Heart right ventricle (tissue), 16 donors: ENCODE measurements around the gene RAD9A. TPM values are rescaled to one million over a fixed set of nuclear protein-coding genes. Genes with fewer than 3 reads are reported as not detected.
A peak's percentile ranks its signal among the peaks of the same experiment; 100 is the strongest.

Experiments used
- ATAC-seq, 8 donors: fragments of 200-7000 bp; cut with Tn5 transposase; one replicate each; pipeline ENCODE4 v1.9.1; 2020; ENCODE audit warnings: mild to moderate bottlenecking in 8 of 8, moderate library complexity in 8 of 8, moderate number of reproducible peaks in 1 of 8
- DNase-seq, 2 donors: peaks; one replicate each; pipeline ENCODE4 v3.0.0-alpha.2; 2020
- H3K27ac ChIP-seq, 10 donors: fragments of 200-600 bp; sonication (generic) in 2 of 10; one replicate each; pipeline versions ENCODE4 v1.5.0 to v1.8.0; 2020 to 2022; ENCODE audit warnings: mild to moderate bottlenecking in 3 of 10
- H3K27me3 ChIP-seq, 7 donors: fragments of 200-600 bp; one replicate each; pipeline ENCODE4 v1.8.0; 2021 to 2022; ENCODE audit warnings: mild to moderate bottlenecking in 2 of 7
- H3K36me3 ChIP-seq, 9 donors: fragments of 200-600 bp; sonication (generic) in 1 of 9; one replicate each; pipeline versions ENCODE4 v1.5.0 to v1.8.0; 2020 to 2022; ENCODE audit warnings: mild to moderate bottlenecking in 2 of 9
- H3K4me1 ChIP-seq, 9 donors: fragments of 200-600 bp; sonication (generic) in 1 of 9; one replicate each; pipeline versions ENCODE4 v1.5.0 to v1.8.0; 2020 to 2022; ENCODE audit warnings: mild to moderate bottlenecking in 4 of 9
- H3K4me3 ChIP-seq, 10 donors: fragments of 200-600 bp; sonication (generic) in 2 of 10; one replicate each; pipeline versions ENCODE4 v1.5.0 to v1.8.0; 2020 to 2022; ENCODE audit warnings: mild to moderate bottlenecking in 7 of 10, moderate library complexity in 2 of 10
- H3K9me3 ChIP-seq, 11 donors: fragments of 200-600 bp in 10 of 11; sonication (generic) in 2 of 11; one replicate each; pipeline versions ENCODE4 v1.5.0 to v1.8.0; 2013 to 2022; ENCODE audit warnings: mild to moderate bottlenecking in 2 of 11, control low read depth in 1 of 11, moderate library complexity in 1 of 11
- CTCF ChIP-seq, 9 donors: fragments of 200-600 bp; sonication (generic) in 2 of 9; IDR thresholded peaks; one replicate each; pipeline versions ENCODE4 v1.5.0 to v1.8.0; 2021 to 2022; ENCODE audit warnings: antibody characterized with exemption in 9 of 9, mild to moderate bottlenecking in 5 of 9, moderate library complexity in 1 of 9
- WGBS, 2 donors: extraction: QIAGEN DNeasy Blood & Tissue Kit; methylation state at CpG; one replicate each; pipeline ENCODE4 v1.1.7; 2013; ENCODE audit warnings: inconsistent platforms in 1 of 2; 5-methylcytosine and 5-hydroxymethylcytosine counted together
- intact Hi-C, 10 donors: fragments of 100-400 bp; cut with DNase I; formaldehyde crosslinking; loops; one replicate each; pipeline versions ENCODE4 v1.11.1 to v1.14.2; 2022
- polyA plus RNA-seq, 2 donors: library from polyadenylated mRNA; stranded (reverse); fragments of 200-250 nt; gene quantifications; one replicate each; pipeline ENCODE4 v1.2.3, GENCODE V29; 2013
- total RNA-seq, 10 donors: library from RNA; stranded (reverse); fragmentation: NEBNext Ultra II Directional in 3 of 10; extraction: Animal tissue kit (Norgen Biotek cat#: 25700) in 3 of 10; gene quantifications; one replicate each; pipeline versions ENCODE4 v1.2.1 to v1.2.4, GENCODE V29; 2021 to 2023
- donor health status: Arrhythmogenic right ventricular cardiomyopathy.
- donor health status: ischemic (EF 13 %, LVEDD 7.1; RV severe dilation, severe dysfunction).
- donor health status: healthy with polysubstance abuse.
- donor health status: DM: no; HTN: yes; CAD: no.
- donor health status: DM: no; HTN: no; CAD: no.
- donor health status: ischemic (EF 25% LVEDD 6.9; RV normal size, moderate dysfunction).
- donor health status: ischemic (EF 25% LVEDD 5.7; RV mildly dilated, moderate dysfunction).
- donor health status: healthy.
- donor health status: DM: yes; HTN: yes; CAD: no.
- donor health status: Ischemic cardiomyopathy.
- donor health status: ischemic (EF 35%, LVEDD 5.7; RV mildly dilated, moderate dysfunction).
- donor health status: nonischemic (EF 11% LVEDD 7.7; RV severe dilation, severe dysfunction).
- donor health status: DM: yes; HTN: yes; CAD: no.
- donor health status: PGD.
- donor health status: ischemic (EF 29% LVEDD 5.4; RV normal size, mild dysfunction).
- donor health status: nonischemic (EF 23%, LVEDD 6.1; RV moderate dilation, normal function).

Gene RAD9A
- total and polyA plus RNA-seq, 12 donors: 4.8 to 15.0 (median 6.5) TPM

GRCh38 chr11:67428052-67429001 is 36.5 kb downstream of the RAD9A start, which contains the start of gene RPS6KB2:
RPS6KB2 (plus strand) TSS chr11:67428494; CDS start chr11:67428546, 52 bp downstream.
- H3K36me3 ChIP-seq: peaks cover 0 to 40% (median 10%) of the 10 kb centered on the region in 9 donors
- peak; percentile 99 for DNase-seq
- ATAC-seq: peak; percentile 92 to 96 (median 94)
- peak within 1 kb of the TSS; percentile 59 to 95 (median 86) for H3K4me3 ChIP-seq
- TF ChIP-seq CTCF (IDR thresholded peaks at IDR 0.05): no peak
- no peaks in the 10 kb centered on the region for H3K9me3 ChIP-seq
- intact Hi-C loops: loop anchor here in 3 of 10 donors (1.0 to 10.0 kb wide), 3 partner anchors 15 to 74 kb away; partner anchors contain the start of genes TMEM134 (in 2 of the 3), CORO1B (in 1 of the 3) and POLD4 (in 1 of the 3)
- H3K27ac ChIP-seq: peak within 1 kb of the TSS; percentile 38 to 96 (median 94)
- no peaks in the 10 kb centered on the region for H3K27me3 ChIP-seq
- WGBS, 2 donors: 0 to 1% methylated on average over 68 of the region's 68 CpGs
- peaks cover 0 to 27% (median 20%) of the 10 kb centered on the region in 9 donors for H3K4me1 ChIP-seq

DNA sequence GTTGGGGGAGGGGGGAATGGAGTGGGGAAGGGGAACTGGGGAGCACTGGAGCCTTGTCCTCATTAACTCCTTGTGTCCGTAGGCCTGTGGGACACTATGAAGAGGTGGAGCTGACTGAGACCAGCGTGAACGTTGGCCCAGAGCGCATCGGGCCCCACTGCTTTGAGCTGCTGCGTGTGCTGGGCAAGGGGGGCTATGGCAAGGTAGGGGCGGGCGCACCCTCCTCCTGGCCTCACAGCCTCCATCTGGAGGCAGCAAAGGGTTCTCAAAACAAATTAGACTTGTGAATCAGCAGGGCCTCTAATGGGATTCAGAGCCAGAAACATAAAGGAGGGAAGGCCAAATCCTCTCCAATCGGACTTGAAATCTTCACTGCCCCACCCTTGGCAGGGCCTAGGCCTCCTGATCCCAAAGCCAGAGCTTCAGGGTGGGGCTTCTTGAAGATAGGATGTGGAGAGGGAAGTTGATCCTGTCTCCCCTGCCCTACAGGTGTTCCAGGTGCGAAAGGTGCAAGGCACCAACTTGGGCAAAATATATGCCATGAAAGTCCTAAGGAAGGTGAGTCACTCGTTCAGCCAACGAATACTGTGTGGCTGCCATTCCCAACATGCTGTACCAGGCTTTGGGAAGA is 37.4 kb downstream of the RAD9A start:
- Histone ChIP-seq H3K4me1 (peaks cover 0 to 27% (median 20%) of the 10 kb centered on the region in 9 donors), H3K4me3 (peak overlapping the region; percentile 59 to 95 (median 86)), H3K27me3 (no peaks in the 10 kb centered on the region), H3K36me3 (peaks cover 0 to 49% (median 18%) of the 10 kb centered on the region in 9 donors), H3K27ac (peak overlapping the region in 9 of 10 donors; percentile 85 to 96 (median 94)), H3K9me3 (no peaks in the 10 kb centered on the region)
- 52 to 53% methylated on average over 12 of the region's 12 CpGs for WGBS, 2 donors
- ATAC-seq (no peak), DNase-seq (no peak)
- TF ChIP-seq CTCF (IDR thresholded peaks at IDR 0.05): no peak
- intact Hi-C loops: loop anchor here in 2 of 10 donors (5.0 to 10.0 kb wide), 2 partner anchors 38 to 74 kb away; partner anchors contain the start of genes TMEM134 (in 2 of the 2) and POLD4 (in 1 of the 2)

- H3K4me3 ChIP-seq: peak overlapping the region in 3 of 10 donors; percentile 68 to 91 (median 79)
- intact Hi-C loops: loop anchor here in 2 of 10 donors (5.0 to 10.0 kb wide), 2 partner anchors 38 to 75 kb away; partner anchors contain the start of genes TMEM134 (in 2 of the 2) and POLD4 (in 1 of the 2)
- ATAC-seq: no peak
Observed at GRCh38 chr11:67429722-67430121, 37.9 kb downstream of the RAD9A start.

More at GRCh38 chr11:67429722-67430121, 37.9 kb downstream of the RAD9A start:
- DNase-seq: no peak
- Histone ChIP-seq H3K4me1 (peaks cover 0 to 27% (median 20%) of the 10 kb centered on the region in 9 donors), H3K36me3 (peaks cover 0 to 54% (median 24%) of the 10 kb centered on the region in 9 donors), H3K9me3 (no peaks in the 10 kb centered on the region), H3K27ac (no peak overlapping the region), H3K27me3 (no peaks in the 10 kb centered on the region)
- TF ChIP-seq CTCF (IDR thresholded peaks at IDR 0.05): no peak
- WGBS, 2 donors: 76 to 77% methylated on average over 11 of the region's 11 CpGs
